ENCODE measurements around the gene WEE1. TPM values are rescaled to one million over a fixed set of nuclear protein-coding genes. Genes with fewer than 3 reads are reported as not detected.

WEE1 gene
- polyA plus RNA-seq, 1 donor (not counting 4 experiments of a cell fraction or from before 2014, with no cell fraction given): 39.2 TPM

DNA sequence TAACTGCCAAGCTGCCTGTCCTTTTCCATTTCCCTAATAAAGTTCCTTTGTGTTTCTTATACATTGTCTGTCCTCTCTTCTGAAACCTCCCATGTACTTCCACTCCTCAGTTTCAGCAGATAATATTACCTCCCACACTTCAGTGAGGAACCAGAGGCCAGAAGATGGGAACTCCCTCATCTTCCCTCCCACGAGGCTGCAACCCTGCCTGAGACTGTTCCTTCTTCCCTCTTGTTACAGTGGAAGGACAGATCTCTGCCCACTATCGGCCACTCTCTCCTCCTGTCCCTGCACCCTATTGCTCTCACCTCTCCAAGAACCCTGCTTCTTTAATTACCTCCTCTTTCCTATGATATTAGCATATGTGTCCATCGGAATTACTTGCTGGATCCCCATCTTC, 52.3 kb downstream of the WEE1 start:
- Histone ChIP-seq H4K20me1 (ENCODE audit: control insufficient read depth, extremely low read depth, insufficient read depth, low read length) (no peaks in the 10 kb centered on the region), H3K9me1 (ENCODE audit: control insufficient read depth, extremely low read depth, insufficient read depth, low read length) (no peaks in the 10 kb centered on the region), H3K9me3 (ENCODE audit: control insufficient read depth, low read depth, low read length) (no peaks in the 10 kb centered on the region), H2AFZ (ENCODE audit: control insufficient read depth, low read length) (no peak overlapping the region), H3K79me2 (ENCODE audit: control insufficient read depth, insufficient read depth, low read length) (no peaks in the 10 kb centered on the region), H3K4me3 (ENCODE audit: control insufficient read depth in 2 of 3, extremely low read depth in 1 of 3, insufficient read depth in 2 of 3, low read depth in 1 of 3, low read length in 3 of 3) (no peak overlapping the region), H3K4me1 (ENCODE audit: control insufficient read depth, extremely low read depth, insufficient read depth, low read length) (peaks cover 5% of the 10 kb centered on the region), H3K27me3 (ENCODE audit: control insufficient read depth, extremely low read depth, insufficient read depth, low read length) (no peaks in the 10 kb centered on the region), H3K9ac (ENCODE audit: control insufficient read depth, extremely low read depth, insufficient read depth, low read length) (no peak overlapping the region), H3K36me3 (ENCODE audit: control insufficient read depth in 2 of 2, extremely low read depth in 1 of 2, insufficient read depth in 2 of 2, low read length in 2 of 2) (no peaks in the 10 kb centered on the region), H3K27ac (ENCODE audit: control insufficient read depth, insufficient read depth, low read length) (no peak overlapping the region), H3K4me2 (ENCODE audit: control insufficient read depth, extremely low read depth, insufficient read depth, low read depth, low read length) (no peak overlapping the region)
- DNase-seq (ENCODE audit: low read depth, low spot score) (no peak), FAIRE-seq (no peak)
- dilution Hi-C loops (cut with MboI; ENCODE audit: extremely low pct_ligation_motif_present, low sequenced_read_pairs): no loop called here
- no peak for TF ChIP-seq EZH2 (IDR thresholded peaks at IDR 0.05; ENCODE audit: low read length)
- TF ChIP-seq, protein P1, sequence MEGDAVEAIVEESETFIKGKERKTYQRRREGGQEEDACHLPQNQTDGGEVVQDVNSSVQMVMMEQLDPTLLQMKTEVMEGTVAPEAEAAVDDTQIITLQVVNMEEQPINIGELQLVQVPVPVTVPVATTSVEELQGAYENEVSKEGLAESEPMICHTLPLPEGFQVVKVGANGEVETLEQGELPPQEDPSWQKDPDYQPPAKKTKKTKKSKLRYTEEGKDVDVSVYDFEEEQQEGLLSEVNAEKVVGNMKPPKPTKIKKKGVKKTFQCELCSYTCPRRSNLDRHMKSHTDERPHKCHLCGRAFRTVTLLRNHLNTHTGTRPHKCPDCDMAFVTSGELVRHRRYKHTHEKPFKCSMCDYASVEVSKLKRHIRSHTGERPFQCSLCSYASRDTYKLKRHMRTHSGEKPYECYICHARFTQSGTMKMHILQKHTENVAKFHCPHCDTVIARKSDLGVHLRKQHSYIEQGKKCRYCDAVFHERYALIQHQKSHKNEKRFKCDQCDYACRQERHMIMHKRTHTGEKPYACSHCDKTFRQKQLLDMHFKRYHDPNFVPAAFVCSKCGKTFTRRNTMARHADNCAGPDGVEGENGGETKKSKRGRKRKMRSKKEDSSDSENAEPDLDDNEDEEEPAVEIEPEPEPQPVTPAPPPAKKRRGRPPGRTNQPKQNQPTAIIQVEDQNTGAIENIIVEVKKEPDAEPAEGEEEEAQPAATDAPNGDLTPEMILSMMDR (optimal IDR thresholded peaks at IDR 0.05 in 1 of 3, IDR thresholded peaks at IDR 0.05 in 1 of 3, conservative IDR thresholded peaks at IDR 0.05 in 1 of 3; ENCODE audit: extremely low read depth in 1 of 3, insufficient read depth in 2 of 3, low read length in 3 of 3): no peak

DNA sequence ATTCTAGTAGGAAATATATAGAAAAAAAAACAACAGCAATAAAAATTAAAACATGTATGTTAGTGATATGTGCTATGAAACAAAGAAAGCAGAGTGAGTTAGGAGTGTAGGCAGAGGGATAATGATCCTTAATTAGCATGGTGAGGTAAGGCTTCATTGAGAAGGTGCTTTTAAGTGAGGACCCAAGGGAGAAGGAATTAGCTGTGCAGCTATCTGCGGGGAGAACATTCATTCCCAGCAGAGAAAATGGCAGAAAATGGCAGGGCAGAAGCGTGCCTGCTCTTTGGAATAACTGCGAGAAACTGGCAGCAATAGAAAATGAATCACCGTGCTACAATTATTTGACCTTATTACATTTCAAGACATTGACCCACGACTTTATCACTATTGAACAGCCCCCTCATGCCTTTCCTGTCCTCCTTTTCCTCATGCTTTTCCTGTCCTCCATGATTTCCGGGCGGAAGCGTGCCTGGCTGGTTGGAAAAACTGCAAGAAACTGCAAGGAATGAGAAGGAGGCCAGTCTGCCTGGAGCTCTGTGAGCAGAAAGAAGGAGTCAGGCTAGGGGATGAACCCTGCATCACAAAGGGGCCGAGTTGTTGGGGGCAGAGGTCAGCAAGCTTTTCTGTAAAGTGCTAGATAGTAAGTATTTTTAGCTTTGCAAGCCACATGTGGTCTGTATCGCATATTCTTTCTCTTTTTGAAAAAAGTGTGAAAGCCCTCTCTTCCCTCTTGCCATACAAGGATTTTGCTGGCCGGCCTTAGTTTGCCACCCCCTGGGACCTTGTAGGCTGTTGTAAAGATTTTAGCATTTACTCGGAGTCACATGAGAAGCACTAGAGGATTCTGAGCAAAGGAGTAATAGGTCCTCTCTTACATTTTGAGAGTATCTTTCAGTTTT, 53.3 kb downstream of the WEE1 start:
- H3K9me3 ChIP-seq (ENCODE audit: control insufficient read depth, low read depth, low read length): no peaks in the 10 kb centered on the region
- H4K20me1 ChIP-seq (ENCODE audit: control insufficient read depth, extremely low read depth, insufficient read depth, low read length): no peaks in the 10 kb centered on the region
- H2AFZ ChIP-seq (ENCODE audit: control insufficient read depth, low read length): no peak overlapping the region
- no peak overlapping the region for H3K27ac ChIP-seq (ENCODE audit: control insufficient read depth, insufficient read depth, low read length)
- H3K9ac ChIP-seq (ENCODE audit: control insufficient read depth, extremely low read depth, insufficient read depth, low read length): no peak overlapping the region
- H3K79me2 ChIP-seq (ENCODE audit: control insufficient read depth, insufficient read depth, low read length): no peaks in the 10 kb centered on the region
- no peak for FAIRE-seq
- no peaks in the 10 kb centered on the region for H3K36me3 ChIP-seq (ENCODE audit: control insufficient read depth in 2 of 2, extremely low read depth in 1 of 2, insufficient read depth in 2 of 2, low read length in 2 of 2)
- dilution Hi-C loops (cut with MboI; ENCODE audit: extremely low pct_ligation_motif_present, low sequenced_read_pairs): no loop called here
- no peak for DNase-seq (ENCODE audit: low read depth, low spot score)
- TF ChIP-seq, protein P1 (optimal IDR thresholded peaks at IDR 0.05 in 1 of 3, IDR thresholded peaks at IDR 0.05 in 1 of 3, conservative IDR thresholded peaks at IDR 0.05 in 1 of 3; ENCODE audit: extremely low read depth in 1 of 3, insufficient read depth in 2 of 3, low read length in 3 of 3): no peak
- TF ChIP-seq EZH2 (IDR thresholded peaks at IDR 0.05; ENCODE audit: low read length): no peak
- peaks cover 5% of the 10 kb centered on the region for H3K4me1 ChIP-seq (ENCODE audit: control insufficient read depth, extremely low read depth, insufficient read depth, low read length)
- no peaks in the 10 kb centered on the region for H3K27me3 ChIP-seq (ENCODE audit: control insufficient read depth, extremely low read depth, insufficient read depth, low read length)
- H3K4me2 ChIP-seq (ENCODE audit: control insufficient read depth, extremely low read depth, insufficient read depth, low read depth, low read length): no peak overlapping the region
- H3K9me1 ChIP-seq (ENCODE audit: control insufficient read depth, extremely low read depth, insufficient read depth, low read length): no peaks in the 10 kb centered on the region
- H3K4me3 ChIP-seq (ENCODE audit: control insufficient read depth in 2 of 3, extremely low read depth in 1 of 3, insufficient read depth in 2 of 3, low read depth in 1 of 3, low read length in 3 of 3): no peak overlapping the region
